Activated CD8-positive, alpha-beta memory T cell treated with anti-CD3 and anti-CD28 coated beads, Interleukin-2, amount 50 U/mL, for 4 hours (primary cell): ENCODE data around the gene GRIFIN.
A peak's percentile ranks its signal among the peaks of the same experiment; 100 is the strongest.

Experiments
- DNase-seq: peaks from one replicate; pipeline ENCODE4 v3.0.0-alpha.2; 2020

The GRIFIN gene, protein sequence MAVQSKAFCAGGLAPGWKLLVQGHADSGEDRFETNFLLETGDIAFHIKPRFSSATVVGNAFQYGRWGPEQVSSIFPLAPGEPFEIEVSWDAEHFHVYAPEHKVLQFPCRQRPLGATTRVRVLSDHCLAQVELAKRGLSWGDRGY

DNA sequence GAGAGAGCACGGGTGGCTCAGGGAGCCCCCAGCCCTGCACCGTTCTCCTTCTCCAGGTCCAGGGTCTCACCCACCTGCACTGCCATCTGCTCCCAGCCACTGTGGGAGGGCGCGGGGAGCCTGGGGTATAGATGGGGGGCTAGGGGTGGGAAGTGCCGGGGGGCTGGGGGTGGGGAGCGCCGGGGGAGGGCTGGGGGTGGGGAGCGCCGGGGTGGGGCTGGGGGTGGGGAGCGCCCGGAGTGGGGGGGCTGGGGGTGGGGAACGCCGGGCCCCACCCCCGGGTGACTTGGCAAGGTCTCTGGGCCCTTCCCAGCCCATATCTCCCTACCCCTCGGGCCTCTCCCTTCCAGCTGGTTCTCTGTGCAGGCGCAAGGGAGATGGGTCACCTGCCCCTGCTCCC is at the start of gene GRIFIN:
Gene GRIFIN, minus strand, starts transcription at position 101 of the 400 bp plus-strand sequence. Its CDS starts 15 bp downstream, at position 86.
- DNase-seq, result no peak

DNA sequence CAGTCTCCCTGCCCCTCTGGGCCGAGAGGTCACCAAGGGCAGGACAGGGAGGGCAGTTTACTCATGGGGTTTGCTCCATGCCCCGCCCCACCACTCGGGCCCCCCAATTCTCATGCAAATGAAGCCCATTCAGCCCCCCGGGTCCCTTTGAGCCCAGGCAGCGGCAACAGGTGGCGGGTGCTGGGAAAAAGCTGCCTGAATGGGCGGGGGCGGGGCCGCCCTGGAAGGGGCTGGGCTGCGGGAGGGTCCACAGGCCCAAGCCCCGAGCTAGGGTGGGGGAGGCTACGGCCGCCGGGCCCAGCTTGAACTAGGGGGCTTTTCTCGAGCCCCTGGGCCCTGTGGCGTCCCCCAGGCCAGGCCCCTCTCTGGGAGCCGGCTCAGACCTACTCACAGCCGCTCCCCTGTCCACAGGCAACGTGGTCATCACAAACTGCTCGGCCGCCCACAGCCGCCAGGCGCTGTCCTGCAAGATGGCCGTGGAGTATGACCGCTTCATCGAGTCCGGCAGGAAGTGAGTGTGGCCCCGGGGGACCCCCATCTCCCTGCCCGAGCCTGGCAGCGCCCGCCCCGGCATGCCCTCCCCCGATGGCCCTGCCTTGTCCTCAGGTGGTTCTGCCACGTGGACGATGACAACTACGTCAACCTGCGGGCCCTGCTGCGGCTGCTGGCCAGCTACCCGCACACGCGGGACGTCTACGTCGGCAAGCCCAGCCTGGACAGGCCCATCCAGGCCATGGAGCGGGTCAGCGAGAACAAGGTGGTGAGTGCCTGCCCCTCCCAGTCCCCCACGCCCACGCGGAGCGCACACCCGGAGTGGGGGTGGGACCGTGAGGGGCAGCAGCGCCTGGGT is 48.8 kb upstream of the GRIFIN start:
- DNase-seq, result no peak

DNA sequence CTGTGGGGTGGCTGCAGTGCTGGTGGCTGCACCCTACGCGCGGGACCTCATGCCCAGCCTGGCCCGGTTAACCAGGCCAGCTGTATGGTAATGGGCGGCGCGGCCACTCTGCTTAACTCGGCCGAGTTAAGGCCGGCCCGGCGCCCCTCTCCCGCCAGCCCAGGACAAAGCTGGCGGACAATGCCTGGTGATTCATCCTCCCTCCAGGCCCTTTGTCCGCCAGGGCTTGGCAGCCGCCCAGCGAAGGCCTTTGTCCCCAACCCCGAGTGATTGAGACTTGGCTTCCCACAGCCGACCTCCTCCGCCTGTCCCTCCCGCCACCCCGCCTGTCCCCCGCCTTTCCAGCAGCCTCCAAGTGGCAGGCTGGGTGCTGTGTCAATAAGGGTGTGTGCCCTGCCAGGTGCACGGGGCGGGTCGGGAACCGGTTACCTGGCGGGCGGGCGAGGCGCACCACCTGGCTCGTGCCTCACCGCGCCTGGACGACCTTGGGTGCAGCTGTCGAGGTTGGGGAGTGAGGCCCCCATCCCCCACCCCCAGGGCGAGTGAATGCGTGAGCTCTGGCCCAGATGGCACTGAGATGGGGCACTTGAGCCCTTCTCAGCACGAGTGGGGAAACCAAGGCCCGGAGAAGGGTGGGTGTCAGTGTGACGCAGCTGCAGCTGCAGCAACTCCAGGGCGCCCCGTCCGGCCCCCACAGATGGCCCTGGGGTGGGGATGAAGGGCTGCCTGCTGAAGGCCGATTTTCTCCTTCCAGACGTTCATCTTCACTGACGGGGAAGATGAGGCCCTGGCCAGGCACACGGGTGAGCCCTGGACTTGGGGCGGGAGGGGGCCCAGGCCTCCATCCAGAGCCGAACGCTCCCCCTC is 48.0 kb upstream of the GRIFIN start:
- no peak for DNase-seq

DNA sequence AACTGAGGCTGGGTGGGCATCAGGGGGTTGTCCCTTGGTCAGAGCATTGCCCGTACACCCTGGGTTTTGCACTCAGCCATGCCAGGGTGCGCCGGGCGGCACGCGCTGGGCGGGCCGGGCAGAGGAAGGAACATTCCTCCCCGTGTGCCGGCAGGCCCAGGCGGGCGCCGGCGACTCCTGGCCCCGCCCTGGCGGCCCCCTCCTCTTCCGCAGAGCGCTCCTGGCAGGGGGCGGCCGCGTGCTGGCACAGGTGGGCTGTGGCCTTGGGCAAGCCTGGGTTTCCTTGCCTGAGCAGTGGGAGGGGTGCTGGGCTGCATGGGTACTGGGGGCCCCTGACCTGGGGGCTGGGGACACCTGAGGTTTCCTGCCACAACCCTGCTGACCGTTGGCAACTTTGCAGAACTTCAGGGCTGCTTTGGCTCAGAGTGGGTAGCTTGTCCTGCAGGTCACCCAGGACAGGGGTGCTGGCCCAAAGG is 47.3 kb upstream of the GRIFIN start:
- no peak for DNase-seq

DNA sequence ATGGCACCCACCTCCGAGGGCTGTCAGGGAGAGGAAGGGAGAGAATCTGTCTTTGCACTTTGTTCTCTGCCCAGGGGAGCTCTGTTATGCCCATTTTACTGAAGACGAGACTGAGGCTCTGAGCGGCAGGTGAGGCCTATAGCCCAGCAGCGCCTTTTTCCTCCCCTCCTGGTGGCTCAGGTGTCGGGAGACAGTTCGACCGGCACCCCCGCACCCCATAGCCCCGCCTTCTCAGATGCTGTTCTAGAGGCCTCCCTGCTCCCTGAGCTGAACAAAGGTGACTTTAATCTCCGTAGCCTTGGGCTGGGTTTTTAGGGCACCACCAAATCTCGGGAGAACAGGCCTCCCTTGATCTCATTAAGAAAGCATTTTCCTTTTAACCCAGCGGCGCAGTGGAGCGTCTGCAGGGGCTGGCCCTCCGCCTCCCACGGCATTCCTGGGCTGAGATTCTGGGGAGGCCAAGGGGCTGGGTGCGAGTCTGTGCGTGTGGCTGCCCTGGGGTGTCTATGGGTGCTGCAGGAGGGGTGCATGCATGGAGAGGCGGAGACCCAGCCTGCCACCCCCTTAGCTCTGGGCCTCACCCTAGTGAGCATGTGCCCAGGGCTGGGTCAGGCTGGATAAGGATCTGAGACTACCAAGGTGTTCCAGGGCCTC is 46.7 kb upstream of the GRIFIN start:
- DNase-seq, result no peak

DNA sequence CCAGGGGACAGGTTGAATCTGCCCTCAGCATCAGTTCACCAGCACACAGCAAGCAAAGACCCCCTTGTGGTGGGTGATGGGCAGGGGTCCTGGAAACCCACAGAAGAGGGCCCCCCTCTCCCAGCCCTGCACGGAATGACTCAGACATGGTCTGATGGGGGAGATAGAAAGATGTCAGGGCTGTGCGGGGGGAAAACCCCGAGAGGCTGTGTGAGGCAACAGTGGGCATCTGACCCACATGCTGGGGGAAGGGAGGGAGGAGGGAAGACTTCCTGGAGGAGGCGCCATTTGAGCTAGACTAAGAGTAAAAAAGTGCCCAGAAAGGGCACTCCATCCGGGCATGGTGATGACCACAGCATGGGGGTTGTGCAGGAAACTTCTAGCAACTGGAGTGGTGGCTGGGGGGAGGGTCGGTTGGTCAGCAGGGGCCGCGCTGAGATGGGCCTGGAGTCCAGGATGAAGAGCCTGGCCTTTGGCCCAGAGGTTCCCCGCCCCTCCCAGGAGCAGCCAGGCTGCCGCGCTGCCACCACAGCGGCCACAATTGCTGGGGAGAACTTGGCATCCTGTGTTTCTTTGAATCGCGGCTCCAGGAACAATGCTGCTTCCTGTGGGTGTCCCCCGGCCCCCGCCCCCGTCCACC is 45.9 kb upstream of the GRIFIN start:
- peak; percentile 79 for DNase-seq

DNA sequence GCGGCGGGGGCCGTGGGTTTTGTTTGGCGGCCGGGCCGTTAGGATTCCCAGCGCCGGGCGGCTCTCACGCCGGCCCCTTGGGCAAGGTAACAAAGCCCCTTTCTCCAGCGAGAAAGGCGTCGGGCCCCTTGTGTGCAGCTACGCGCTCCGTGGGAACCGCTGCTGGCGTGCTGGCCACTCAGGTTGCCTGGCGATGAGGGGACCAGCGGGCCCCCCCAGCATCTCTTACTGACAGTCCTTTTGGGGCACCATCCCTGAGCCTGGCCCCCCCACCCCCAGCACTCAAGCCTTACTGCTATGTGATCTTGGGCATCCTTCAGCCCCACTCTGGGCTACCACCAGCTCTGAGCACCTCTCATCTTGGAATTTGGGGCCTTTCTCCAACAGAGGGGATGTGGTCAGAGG is 45.1 kb upstream of the GRIFIN start:
- no peak for DNase-seq

DNA sequence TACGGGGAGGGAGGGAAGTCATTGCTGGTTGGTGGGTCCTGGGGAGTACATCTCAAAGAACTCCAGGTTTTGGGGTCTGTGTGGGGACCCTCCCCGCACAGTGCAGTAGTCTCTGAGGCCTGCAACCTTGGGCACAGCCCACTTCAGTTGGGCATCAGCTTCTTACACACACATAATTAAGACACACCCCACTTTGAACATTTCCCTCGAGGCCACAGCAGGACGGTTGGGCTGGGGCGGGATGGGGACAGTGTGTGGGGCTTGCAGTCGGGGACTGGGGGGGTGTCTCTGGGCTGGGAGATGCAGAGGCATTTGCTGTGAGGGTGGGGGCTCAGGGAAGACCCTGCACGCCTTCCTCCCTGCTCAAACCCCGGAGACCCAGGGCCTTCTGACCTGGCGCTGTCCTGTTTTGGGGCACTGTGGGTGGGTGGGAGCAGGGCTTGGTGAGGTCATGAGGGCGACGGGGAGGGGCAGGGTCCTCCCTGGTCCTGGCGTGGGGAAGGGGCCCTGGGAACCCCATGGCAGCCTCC is 44.6 kb upstream of the GRIFIN start:
- DNase-seq, result no peak

DNA sequence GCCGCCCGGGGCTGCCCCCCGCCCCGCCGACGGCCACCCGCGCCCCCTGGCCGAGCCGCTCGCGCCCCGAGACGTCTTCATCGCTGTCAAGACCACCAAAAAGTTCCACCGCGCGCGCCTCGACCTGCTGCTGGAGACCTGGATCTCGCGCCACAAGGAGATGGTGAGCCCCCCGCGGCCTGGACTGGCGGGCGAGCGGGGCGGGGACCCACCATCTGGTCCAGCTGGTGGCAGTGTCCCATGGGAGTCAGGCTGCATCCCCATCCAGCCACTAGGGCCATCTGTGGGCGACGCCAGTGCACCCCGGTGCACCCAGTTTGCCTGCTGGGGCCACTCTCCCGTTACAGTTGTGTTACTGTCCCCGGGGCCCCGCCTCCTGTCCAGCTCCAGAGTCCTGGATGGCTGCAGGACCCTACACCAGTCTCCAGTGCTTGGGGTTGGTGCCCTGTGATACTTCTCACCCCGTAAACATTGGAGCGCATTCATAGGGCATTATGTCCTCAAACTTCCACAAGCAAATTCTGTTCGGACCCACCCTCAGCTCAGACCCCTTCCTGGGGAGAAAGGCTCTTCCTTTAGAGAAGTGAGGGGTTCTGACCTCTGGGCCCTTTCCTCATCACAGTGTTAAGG is 44.0 kb upstream of the GRIFIN start:
- peak; percentile 30 for DNase-seq

DNA sequence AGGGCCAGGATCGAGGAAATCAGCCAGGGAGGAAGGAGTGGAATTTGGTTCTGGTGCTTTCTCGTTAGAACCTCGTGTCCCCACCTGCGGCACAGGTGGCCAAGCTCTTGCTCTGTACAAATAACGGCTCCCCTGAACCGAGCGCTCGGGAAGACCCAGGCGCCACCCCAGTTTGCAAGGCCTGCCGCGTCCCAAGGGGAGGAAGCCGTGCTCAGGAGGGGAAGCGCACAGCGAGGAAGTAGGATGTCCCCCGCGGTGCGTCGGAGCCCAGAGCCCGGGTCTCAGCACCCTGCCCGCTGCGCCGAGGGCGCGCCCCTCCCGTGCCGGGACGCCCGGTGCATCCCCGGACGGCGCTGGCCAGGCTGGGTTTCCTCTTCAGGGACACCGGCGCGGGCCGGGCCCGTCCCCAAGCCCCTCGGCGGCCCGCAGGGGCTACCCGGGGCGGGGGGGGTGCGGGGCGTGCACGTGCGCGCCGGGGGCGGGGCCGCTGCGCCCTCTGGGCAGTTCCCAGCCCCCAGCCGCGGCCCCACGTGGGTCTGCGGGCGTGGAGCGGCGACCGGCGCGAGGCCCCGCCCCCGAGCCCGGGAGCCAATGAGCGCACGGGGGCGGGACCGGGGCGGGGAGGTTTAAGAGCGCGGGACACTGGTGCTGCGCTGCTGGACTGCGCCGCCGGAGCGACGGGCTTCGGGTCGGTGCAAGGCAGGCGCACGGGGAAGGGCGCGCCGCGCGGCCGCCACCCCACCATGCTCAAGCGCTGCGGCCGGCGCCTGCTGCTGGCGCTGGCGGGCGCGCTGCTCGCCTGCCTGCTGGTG is 43.1 kb upstream of the GRIFIN start, which contains the start of gene LFNG:
Gene LFNG, plus strand, starts transcription at position 656 of the 812 bp plus-strand sequence. Its CDS starts 88 bp downstream, at position 744.
- peak; percentile 87 for DNase-seq

DNA sequence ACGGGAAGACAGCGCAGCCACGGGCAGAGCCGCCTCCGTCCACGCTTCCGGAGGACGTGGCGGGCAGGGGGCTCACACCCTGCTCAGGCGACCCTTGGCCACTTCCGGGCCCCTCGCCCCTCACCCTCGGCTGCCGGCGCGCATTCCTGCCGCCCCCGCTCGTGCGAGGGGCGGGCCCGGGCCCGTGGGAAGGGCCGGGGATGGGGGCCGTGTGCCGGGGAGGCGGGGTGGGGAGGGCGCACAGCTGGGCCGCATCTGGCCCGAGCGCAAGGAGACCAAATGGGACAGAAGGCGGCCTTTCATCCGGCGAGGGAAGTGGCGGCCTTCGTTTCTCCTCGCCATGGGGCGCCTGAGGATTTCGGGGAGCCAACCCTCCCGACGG is 42.5 kb upstream of the GRIFIN start:
- DNase-seq, result no peak

DNA sequence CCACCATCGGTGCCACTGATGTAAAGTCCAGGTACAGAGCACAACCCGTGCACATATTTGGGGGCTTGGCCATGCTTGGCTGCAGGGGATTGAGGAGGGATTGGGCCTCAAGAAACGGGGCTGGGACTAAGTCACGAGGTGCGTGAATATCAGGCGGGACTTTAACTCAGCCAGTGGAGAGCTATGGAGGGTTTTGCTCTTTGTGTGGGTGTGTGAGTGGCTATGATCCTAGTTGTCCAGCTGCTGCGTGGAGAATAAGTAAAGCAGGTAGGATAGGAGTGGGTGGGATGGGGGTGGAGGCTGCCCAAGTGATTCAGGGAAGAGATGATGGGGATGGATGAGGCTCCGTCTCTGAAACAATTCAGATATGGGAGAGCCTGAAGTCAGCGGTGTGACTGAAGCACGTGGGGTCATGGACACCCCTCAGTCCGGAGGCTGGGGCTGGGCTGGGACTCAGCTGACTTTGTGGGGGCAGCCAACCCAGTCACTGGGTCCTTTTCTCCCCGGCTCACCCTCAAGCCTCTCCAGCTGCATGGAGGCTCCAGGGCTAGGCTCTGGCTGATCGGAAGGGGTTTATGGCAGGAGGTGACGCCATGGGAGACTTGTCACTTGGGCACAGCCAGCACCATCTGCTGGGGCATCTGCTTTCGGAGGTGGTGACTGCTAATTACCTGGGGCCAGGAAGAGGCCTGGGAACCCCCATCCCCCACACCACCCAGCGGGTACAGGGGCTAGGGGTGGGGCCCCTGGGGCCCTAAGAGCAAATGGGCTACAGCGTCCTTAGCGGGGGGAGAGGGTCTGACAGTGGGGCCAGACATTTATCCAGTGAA is 41.7 kb upstream of the GRIFIN start:
- DNase-seq, result no peak

DNA sequence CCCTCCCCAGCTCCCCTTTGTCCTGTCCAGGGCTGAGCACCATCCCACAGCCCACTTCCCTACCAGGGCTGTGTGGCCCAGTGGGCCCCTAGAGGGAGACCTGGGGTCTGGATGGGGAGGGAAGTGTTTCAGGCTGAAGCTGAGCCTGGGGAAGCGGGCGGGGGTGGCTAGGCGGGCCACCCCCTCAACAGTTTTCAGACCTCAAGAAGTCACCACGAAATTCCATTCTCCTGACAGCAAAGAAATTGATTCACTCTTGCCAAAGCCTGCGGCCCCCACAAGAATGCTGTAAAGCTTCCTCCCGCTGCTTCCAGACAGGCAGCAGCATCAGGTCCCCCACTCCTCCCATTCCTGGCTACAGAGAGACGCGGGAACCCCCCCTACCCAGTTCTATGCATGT is 40.8 kb upstream of the GRIFIN start:
- no peak for DNase-seq

DNA sequence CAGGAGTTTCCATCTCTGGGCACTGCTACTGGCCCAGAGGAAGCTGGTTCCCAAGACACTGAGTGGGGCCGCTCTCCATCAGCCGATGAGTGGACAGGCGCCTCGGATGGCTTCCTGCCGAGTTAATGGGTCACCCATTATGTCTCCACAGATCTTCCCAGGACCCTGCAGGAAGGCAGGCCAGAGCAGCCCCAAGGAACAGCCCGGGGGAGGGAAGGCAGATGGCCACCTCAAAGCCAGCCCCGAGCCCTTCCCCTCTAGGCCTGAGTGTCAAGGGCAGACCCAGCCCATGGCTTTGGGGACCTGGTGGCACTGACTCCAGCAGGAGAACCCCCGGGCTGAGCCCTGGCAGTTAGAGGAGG is 40.0 kb upstream of the GRIFIN start:
- no peak for DNase-seq

DNA sequence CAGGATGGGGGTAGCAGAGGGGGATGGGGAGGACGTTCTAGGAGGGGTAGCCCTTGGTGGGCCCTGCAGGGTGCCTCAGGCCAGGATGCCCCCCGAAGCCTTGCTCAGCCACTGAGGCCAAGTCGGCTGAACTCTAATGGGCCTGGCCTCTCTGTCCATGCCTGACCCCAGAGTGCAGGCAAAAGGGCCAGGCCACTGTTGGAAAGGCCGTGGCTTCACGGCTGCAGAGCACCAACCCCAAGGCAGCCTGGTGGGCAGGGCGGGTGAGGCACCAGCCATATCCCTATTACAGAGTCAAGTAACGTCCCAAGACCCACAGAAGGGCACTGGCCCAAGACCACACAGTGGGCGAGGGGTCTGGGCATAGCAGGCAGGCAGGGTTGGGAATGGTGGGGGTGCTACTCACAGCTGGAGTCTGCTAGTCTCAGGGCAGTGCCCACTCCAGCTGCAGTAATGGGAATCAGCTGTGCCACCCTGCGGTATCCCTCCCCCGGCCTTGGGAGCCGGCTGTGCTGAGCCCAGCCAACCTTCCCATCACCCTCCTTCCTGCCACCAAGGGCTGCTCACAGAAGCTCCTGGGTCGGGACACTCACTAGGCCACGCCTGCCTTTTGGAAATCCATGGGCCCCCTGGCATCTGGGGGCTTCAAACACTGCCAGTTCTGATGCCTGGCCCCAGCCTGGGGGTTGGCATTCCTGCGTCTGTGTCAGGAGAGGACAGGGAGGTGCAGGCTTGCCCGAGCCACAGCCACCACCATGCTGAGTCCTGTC is 39.4 kb upstream of the GRIFIN start:
- no peak for DNase-seq

DNA sequence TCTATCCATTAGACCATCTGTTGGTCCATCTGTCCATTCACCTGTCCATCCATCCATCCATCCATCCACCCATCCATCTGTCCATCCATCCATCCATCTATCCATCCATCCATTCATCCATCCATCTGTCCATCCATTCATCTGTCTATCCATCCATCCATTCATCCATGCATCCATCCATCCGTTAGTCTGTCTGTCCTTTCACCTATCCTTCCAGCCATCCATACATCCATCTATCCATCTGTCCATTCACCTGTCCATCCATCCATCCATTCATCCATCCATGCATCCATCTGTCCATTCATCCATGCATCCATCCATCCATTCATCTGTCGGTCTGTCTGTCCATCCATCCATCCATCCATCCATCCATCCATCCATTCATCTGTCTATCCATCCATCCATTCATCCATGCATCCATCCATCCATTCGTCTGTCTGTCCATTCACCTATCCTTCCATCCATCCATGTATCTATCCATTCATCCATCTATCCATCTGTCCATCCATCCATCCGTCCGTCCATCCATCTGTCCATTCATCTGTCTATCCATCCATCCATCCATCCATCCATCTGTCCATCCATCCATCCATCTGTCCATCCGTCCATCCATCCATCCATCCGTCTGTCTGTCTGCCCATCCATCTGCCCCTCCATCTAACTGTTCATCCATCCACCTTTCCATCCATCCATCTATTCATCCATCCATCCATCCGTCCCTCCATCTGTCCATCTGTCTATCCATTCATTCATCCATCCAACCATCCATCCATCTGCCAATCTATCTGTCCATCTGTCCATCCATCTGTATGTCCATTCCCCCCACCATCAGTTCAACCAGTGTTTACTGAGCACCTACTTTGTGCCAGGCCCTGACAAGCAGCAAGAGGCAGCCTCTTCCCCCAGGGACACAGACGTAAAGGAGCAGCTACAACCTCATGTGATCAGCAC is 38.5 kb upstream of the GRIFIN start:
- no peak for DNase-seq

DNA sequence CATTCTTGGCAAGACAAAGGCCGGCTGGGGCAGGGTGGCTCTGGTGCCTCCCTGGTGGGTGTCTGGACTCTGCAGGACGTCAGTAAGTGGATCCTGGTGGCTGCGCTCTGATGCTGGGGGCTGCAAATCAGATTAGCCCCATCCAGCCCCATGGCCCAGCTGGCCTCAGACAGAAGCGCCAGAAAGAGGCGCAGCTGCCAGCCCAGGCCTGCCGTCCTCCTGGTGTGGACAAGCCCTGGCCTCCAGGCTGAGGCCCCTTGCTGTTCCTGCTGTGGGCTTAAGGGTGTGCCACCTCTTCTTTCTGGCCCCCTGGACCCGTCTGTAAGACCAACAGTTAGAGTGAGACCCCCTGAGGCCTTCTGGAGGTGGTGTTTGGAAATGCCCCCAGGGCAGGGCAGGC is 37.5 kb upstream of the GRIFIN start:
- DNase-seq, result no peak

DNA sequence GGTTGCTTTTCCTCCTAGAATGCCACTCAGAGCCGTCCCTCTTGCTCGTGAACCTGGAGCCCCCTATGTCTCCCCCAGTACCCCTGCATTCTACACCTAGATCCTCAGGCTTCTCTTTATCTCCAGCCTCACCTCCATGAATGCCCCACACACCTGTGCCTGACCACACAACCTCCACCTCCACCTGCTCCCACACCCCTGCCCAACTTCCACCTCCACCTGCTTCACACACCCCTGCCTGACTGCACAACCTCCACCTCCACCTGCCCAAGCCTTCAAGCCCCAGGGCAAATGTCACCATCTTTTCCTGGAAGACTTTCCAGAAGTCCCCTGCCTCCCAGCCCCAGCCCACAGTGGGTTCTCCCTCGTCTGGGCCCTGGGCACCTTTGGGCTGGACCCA is 36.5 kb upstream of the GRIFIN start:
- no peak for DNase-seq
